Measurements from ENCODE around the gene PIEZO1. TPM values are rescaled to one million over a fixed set of nuclear protein-coding genes. Genes with fewer than 3 reads are reported as not detected.

PIEZO1 gene
- total and polyA plus RNA-seq, 9 of the 15 experiments (the other 6 are each of a cell fraction or from before 2014, with no cell fraction given): 3.6 to 432 (median 131) TPM

DNA sequence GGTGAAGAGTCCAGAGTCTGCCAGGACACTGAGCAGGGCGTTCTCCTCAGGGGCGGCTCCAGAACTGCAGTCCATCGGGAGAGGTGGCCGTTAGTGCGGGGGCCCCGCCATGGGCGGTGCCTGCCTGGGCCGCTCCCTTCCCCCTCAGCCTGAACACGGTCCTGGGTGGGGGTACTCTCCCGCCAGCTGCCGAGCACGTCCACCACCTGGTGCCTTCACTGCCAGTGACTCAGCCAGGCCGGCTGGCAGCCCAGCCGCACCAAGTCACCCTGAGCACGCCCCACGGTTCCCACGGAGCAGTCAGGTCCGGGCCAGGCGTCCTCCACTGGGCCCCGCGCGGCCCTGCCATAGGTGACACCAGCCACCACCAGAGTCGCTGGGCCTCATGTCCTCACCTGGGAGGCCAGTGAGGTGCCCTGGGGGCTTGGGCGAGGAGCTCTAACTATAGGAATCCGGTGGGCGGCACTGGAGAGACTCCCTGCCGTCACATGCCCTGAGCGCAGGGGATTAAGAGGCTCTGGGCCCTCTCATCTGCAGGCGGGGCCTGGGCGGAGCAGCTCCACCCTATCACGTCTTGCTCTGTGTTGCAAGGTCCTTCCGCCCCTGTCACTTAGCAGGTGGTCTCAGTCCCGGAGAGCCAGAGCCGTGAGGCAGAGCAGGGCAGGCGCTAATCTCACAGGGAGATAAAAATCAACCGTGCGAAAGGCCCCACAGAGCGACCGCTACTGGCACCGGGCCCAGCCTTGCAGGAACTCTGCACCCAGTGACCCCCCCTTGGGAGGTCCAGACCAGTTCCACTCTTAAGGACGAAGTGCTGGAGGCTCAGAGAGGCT lies 14.3 kb downstream of the PIEZO1 start (continued):
- TF ChIP-seq, protein P1, sequence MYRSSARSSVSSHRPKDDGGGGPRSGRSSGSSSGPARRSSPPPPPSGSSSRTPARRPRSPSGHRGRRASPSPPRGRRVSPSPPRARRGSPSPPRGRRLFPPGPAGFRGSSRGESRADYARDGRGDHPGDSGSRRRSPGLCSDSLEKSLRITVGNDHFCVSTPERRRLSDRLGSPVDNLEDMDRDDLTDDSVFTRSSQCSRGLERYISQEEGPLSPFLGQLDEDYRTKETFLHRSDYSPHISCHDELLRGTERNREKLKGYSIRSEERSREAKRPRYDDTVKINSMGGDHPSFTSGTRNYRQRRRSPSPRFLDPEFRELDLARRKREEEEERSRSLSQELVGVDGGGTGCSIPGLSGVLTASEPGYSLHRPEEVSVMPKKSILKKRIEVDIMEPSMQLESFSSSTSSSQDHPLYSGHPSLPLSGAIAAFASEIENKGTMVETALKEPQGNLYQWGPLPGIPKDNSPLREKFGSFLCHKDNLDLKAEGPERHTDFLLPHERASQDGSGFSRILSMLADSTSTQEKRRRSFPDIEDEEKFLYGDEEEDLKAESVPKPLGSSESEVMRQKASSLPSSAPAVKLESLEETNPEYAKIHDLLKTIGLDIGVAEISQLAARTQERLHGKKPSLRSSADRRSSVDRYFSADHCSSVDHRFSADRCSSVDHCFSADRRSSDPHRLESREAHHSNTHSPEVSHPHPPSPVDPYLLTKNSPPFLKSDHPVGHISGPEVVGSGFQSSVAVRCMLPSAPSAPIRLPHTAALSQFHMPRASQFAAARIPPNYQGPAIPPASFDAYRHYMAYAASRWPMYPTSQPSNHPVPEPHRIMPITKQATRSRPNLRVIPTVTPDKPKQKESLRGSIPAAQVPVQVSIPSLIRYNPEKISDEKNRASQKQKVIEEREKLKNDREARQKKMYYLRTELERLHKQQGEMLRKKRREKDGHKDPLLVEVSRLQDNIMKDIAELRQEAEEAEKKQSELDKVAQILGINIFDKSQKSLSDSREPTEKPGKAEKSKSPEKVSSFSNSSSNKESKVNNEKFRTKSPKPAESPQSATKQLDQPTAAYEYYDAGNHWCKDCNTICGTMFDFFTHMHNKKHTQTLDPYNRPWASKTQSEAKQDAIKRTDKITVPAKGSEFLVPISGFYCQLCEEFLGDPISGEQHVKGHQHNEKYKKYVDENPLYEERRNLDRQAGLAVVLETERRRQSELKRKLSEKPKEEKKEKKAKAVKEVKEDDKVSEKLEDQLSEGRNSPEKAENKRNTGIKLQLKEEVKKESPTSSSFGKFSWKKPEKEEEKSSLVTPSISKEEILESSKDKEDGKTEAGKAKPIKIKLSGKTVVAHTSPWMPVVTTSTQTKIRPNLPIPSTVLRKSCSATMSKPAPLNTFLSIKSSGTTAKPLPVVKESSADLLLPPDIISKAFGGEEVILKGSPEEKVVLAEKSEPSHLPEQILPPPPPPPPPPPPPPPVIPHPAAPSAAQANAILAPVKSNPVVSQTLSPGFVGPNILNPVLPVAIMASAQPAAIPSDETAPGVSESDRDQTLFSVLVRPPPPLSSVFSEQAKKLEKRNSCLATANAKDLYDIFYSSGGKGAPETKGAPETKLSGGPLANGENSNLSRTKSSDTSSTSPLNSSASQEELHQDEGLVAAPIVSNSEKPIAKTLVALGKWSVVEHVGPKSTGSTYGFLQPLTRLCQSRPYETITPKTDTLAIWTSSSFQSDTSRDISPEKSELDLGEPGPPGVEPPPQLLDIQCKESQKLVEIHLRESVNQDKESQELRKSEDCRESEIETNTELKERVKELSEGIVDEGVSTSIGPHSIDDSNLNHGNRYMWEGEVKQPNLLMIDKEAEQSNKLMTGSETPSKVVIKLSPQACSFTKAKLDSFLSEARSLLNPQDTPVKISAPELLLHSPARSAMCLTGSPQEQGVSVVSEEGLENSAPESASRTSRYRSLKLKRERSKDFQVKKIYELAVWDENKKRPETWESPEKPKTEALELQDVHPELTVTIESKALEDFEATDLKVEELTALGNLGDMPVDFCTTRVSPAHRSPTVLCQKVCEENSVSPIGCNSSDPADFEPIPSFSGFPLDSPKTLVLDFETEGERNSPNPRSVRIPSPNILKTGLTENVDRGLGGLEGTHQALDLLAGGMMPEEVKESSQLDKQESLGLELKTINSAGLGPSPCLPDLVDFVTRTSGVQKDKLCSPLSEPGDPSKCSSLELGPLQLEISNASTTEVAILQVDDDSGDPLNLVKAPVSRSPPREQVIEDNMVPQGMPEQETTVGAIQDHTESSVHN (IDR thresholded peaks at IDR 0.05; ENCODE audit: borderline replicate concordance in 1 of 2, low read depth in 1 of 2): peak in 1 of 2 experiments; percentile 91; a peak in 2 of 4 replicates
- TF ChIP-seq LCOR (CRISPR knock-in tag; IDR thresholded peaks at IDR 0.05): no peak; the same call in 1 of the 2 replicates
- no peak for TF ChIP-seq ERF (CRISPR knock-in tag; IDR thresholded peaks at IDR 0.05)
- TF ChIP-seq HDGF (IDR thresholded peaks at IDR 0.05): 0 out of 2 replicates have a peak, but pooled peaks have one; percentile 26
- TF ChIP-seq HDAC2 (IDR thresholded peaks at IDR 0.05): peak; percentile 91
- TF ChIP-seq, protein P2, sequence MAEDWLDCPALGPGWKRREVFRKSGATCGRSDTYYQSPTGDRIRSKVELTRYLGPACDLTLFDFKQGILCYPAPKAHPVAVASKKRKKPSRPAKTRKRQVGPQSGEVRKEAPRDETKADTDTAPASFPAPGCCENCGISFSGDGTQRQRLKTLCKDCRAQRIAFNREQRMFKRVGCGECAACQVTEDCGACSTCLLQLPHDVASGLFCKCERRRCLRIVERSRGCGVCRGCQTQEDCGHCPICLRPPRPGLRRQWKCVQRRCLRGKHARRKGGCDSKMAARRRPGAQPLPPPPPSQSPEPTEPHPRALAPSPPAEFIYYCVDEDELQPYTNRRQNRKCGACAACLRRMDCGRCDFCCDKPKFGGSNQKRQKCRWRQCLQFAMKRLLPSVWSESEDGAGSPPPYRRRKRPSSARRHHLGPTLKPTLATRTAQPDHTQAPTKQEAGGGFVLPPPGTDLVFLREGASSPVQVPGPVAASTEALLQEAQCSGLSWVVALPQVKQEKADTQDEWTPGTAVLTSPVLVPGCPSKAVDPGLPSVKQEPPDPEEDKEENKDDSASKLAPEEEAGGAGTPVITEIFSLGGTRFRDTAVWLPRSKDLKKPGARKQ (CRISPR knock-in tag; IDR thresholded peaks at IDR 0.05): no peak
- TF ChIP-seq, protein P3, sequence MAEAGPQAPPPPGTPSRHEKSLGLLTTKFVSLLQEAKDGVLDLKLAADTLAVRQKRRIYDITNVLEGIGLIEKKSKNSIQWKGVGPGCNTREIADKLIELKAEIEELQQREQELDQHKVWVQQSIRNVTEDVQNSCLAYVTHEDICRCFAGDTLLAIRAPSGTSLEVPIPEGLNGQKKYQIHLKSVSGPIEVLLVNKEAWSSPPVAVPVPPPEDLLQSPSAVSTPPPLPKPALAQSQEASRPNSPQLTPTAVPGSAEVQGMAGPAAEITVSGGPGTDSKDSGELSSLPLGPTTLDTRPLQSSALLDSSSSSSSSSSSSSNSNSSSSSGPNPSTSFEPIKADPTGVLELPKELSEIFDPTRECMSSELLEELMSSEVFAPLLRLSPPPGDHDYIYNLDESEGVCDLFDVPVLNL (CRISPR knock-in tag; IDR thresholded peaks at IDR 0.05; ENCODE audit: low read depth): no peak
- no peak; the same call in 1 of the 2 replicates for TF ChIP-seq ZNF143 (CRISPR knock-in tag; IDR thresholded peaks at IDR 0.05)
- 0 out of 2 replicates have a peak, but pooled peaks have one; percentile 33 for TF ChIP-seq TCF7 (IDR thresholded peaks at IDR 0.05; ENCODE audit: borderline replicate concordance)
- TF ChIP-seq, protein P4, sequence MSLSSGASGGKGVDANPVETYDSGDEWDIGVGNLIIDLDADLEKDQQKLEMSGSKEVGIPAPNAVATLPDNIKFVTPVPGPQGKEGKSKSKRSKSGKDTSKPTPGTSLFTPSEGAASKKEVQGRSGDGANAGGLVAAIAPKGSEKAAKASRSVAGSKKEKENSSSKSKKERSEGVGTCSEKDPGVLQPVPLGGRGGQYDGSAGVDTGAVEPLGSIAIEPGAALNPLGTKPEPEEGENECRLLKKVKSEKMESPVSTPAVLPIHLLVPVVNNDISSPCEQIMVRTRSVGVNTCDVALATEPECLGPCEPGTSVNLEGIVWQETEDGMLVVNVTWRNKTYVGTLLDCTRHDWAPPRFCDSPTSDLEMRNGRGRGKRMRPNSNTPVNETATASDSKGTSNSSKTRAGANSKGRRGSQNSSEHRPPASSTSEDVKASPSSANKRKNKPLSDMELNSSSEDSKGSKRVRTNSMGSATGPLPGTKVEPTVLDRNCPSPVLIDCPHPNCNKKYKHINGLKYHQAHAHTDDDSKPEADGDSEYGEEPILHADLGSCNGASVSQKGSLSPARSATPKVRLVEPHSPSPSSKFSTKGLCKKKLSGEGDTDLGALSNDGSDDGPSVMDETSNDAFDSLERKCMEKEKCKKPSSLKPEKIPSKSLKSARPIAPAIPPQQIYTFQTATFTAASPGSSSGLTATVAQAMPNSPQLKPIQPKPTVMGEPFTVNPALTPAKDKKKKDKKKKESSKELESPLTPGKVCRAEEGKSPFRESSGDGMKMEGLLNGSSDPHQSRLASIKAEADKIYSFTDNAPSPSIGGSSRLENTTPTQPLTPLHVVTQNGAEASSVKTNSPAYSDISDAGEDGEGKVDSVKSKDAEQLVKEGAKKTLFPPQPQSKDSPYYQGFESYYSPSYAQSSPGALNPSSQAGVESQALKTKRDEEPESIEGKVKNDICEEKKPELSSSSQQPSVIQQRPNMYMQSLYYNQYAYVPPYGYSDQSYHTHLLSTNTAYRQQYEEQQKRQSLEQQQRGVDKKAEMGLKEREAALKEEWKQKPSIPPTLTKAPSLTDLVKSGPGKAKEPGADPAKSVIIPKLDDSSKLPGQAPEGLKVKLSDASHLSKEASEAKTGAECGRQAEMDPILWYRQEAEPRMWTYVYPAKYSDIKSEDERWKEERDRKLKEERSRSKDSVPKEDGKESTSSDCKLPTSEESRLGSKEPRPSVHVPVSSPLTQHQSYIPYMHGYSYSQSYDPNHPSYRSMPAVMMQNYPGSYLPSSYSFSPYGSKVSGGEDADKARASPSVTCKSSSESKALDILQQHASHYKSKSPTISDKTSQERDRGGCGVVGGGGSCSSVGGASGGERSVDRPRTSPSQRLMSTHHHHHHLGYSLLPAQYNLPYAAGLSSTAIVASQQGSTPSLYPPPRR (CRISPR knock-in tag; IDR thresholded peaks at IDR 0.05; ENCODE audit: borderline replicate concordance): no peak
